Pons (tissue), 1 donor: Measurements from ENCODE around the gene TNIK.
A peak's percentile ranks its signal among the peaks of the same experiment; 100 is the strongest.

Experiments
- DNase-seq: peaks from one replicate; pipeline ENCODE4 v3.0.0-alpha.2; 2016; ENCODE audit warnings: low spot score

TNIK gene

GRCh38 chr3:171417137-171417536 lies 43.1 kb downstream of the TNIK start:
- DNase-seq: no peak

GRCh38 chr3:171416666-171417065 lies 43.5 kb downstream of the TNIK start:
- no peak for DNase-seq

- DNase-seq: no peak
These were observed 44.1 kb downstream of the TNIK start for GRCh38 chr3:171416061-171416460.

- no peak for DNase-seq
These were observed 45.1 kb downstream of the TNIK start for GRCh38 chr3:171415070-171415469.

GRCh38 chr3:171412473-171412872 lies 47.7 kb downstream of the TNIK start:
- no peak for DNase-seq

- DNase-seq: no peak
These were observed 48.2 kb downstream of the TNIK start for GRCh38 chr3:171412054-171412453.

GRCh38 chr3:171410186-171410585 lies 50.0 kb downstream of the TNIK start:
- DNase-seq: no peak

- DNase-seq: no peak
These were observed 52.4 kb downstream of the TNIK start for GRCh38 chr3:171407759-171408158.

GRCh38 chr3:171404376-171404967 lies 55.7 kb downstream of the TNIK start:
- DNase-seq: no peak

- DNase-seq: no peak
These were observed 57.9 kb downstream of the TNIK start for GRCh38 chr3:171402281-171402680.

- DNase-seq: no peak
These were observed 58.8 kb downstream of the TNIK start for GRCh38 chr3:171401432-171401831.

- no peak for DNase-seq
These were observed 60.4 kb downstream of the TNIK start for GRCh38 chr3:171399842-171400241.

- DNase-seq: no peak
These were observed 61.9 kb downstream of the TNIK start for GRCh38 chr3:171398343-171398742.

GRCh38 chr3:171397089-171397488 lies 63.1 kb downstream of the TNIK start:
- no peak for DNase-seq

- no peak for DNase-seq
These were observed 64.2 kb downstream of the TNIK start for GRCh38 chr3:171396048-171396447.

GRCh38 chr3:171393032-171393744 lies 67.0 kb downstream of the TNIK start:
- peak; percentile 38 for DNase-seq

GRCh38 chr3:171391432-171391831 lies 68.8 kb downstream of the TNIK start:
- no peak for DNase-seq

- no peak for DNase-seq
These were observed 69.9 kb downstream of the TNIK start for GRCh38 chr3:171390051-171390941.

GRCh38 chr3:171389491-171389890 lies 70.7 kb downstream of the TNIK start:
- DNase-seq: no peak

GRCh38 chr3:171388527-171388926 lies 71.7 kb downstream of the TNIK start:
- DNase-seq: no peak

- DNase-seq: no peak
These were observed 73.1 kb downstream of the TNIK start for GRCh38 chr3:171387062-171387461.

- DNase-seq: no peak
These were observed 75.1 kb downstream of the TNIK start for GRCh38 chr3:171385086-171385485.
